ENCODE results near the gene STX16. TPM values are rescaled to one million over a fixed set of nuclear protein-coding genes. Genes with fewer than 3 reads are reported as not detected.

The STX16 gene
- total RNA-seq, 2 experiments from 2014 or later: 108 to 109 TPM

GRCh38 chr20:58694241-58695083, 43.4 kb downstream of the STX16 start:
- H3K27ac Mint-ChIP-seq: no peak overlapping the region
- no peak for TF ChIP-seq CTCF (IDR thresholded peaks at IDR 0.05)
- intact Hi-C loops (cut with micrococcal nuclease): loop anchor here (5.0 kb wide), 1 partner anchor 42 kb away; the partner anchor contains the start of gene STX16
- DNase-seq (no peak), ATAC-seq (no peak)
- ChIA-PET CTCF (interaction anchor here (1.5 to 1.9 kb wide), 4 partner anchors 10 to 187 kb away, joined by 3 to 11 read pairs (median 6); partner anchors contain the start of gene STX16), POLR2A (interaction anchor here (0.5 to 1.6 kb wide), 2 partner anchors 9 to 1971 kb away, joined by 3 to 7 read pairs; no protein-coding TSS in a partner anchor)
- no peaks in the 10 kb centered on the region for H3K36me3 Mint-ChIP-seq (ENCODE audit: low read depth)
- H3K4me3 Mint-ChIP-seq: peak overlapping the region; percentile 70
- H3K4me1 Mint-ChIP-seq (ENCODE audit: low read depth): peaks cover 15% of the 10 kb centered on the region
- H3K9me3 Mint-ChIP-seq: no peaks in the 10 kb centered on the region
- H3K27me3 Mint-ChIP-seq: no peaks in the 10 kb centered on the region

GRCh38 chr20:58695084-58695722, 44.1 kb downstream of the STX16 start:
- no peak overlapping the region for H3K27ac Mint-ChIP-seq
- ChIA-PET POLR2A (interaction anchor here (0.5 kb wide), 1 partner anchor 1971 kb away, joined by 3 read pairs; no protein-coding TSS in a partner anchor), CTCF (no interaction called here)
- no peak for TF ChIP-seq CTCF (IDR thresholded peaks at IDR 0.05)
- H3K36me3 Mint-ChIP-seq (ENCODE audit: low read depth): peaks cover 4% of the 10 kb centered on the region
- peaks cover 15% of the 10 kb centered on the region for H3K4me1 Mint-ChIP-seq (ENCODE audit: low read depth)
- H3K27me3 Mint-ChIP-seq: no peaks in the 10 kb centered on the region
- H3K9me3 Mint-ChIP-seq: no peaks in the 10 kb centered on the region
- DNase-seq (no peak), ATAC-seq (no peak)
- H3K4me3 Mint-ChIP-seq: no peak overlapping the region
- intact Hi-C loops (cut with micrococcal nuclease): no loop called here

GRCh38 chr20:58695895-58696375, 44.9 kb downstream of the STX16 start:
- POLR2A ChIA-PET: no interaction called here

GRCh38 chr20:58696411-58696961, 45.4 kb downstream of the STX16 start:
- H3K4me3 Mint-ChIP-seq: no peak overlapping the region
- no peak for ATAC-seq

More at GRCh38 chr20:58695895-58696375, 44.9 kb downstream of the STX16 start:
- Mint-ChIP-seq H3K9me3 (no peaks in the 10 kb centered on the region), H3K4me1 (ENCODE audit: low read depth) (peaks cover 13% of the 10 kb centered on the region), H3K36me3 (ENCODE audit: low read depth) (peaks cover 7% of the 10 kb centered on the region), H3K27ac (no peak overlapping the region), H3K27me3 (no peaks in the 10 kb centered on the region), H3K4me3 (no peak overlapping the region)
- no peak for TF ChIP-seq CTCF (IDR thresholded peaks at IDR 0.05)
- no peak for ATAC-seq
- CTCF ChIA-PET: no interaction called here
- no peak for DNase-seq
- intact Hi-C loops (cut with micrococcal nuclease): no loop called here

More at GRCh38 chr20:58696411-58696961, 45.4 kb downstream of the STX16 start:
- ChIA-PET POLR2A (interaction anchor here (0.6 kb wide), 1 partner anchor 285 kb away, joined by 4 read pairs; no protein-coding TSS in a partner anchor), CTCF (no interaction called here)
- intact Hi-C loops (cut with micrococcal nuclease): no loop called here
- H3K4me1 Mint-ChIP-seq (ENCODE audit: low read depth): peaks cover 12% of the 10 kb centered on the region
- no peak for DNase-seq
- H3K27me3 Mint-ChIP-seq: no peaks in the 10 kb centered on the region
- no peak for TF ChIP-seq CTCF (IDR thresholded peaks at IDR 0.05)
- H3K27ac Mint-ChIP-seq: no peak overlapping the region
- no peaks in the 10 kb centered on the region for H3K9me3 Mint-ChIP-seq
- H3K36me3 Mint-ChIP-seq (ENCODE audit: low read depth): peaks cover 7% of the 10 kb centered on the region

Data from activated CD8-positive, alpha-beta T cell treated with anti-CD3 and anti-CD28 coated beads for 36 hours (primary cell).